ENCODE results near the gene NTM.

The NTM gene

GRCh38 chr11:131969261-131969660 is 598.8 kb downstream of the NTM start:
- Histone ChIP-seq H3K18ac (ENCODE audit: low read depth in 1 of 2, low read length in 2 of 2) (no peak overlapping the region), H3K79me1 (replicated peaks; ENCODE audit: low read length, poor library complexity, severe bottlenecking) (peaks cover 23% of the 10 kb centered on the region), H2AFZ (ENCODE audit: low read depth, low read length) (no peak overlapping the region), H3K14ac (ENCODE audit: low read length in 2 of 2) (no peak overlapping the region), H3K4me2 (ENCODE audit: low read length, poor library complexity, severe bottlenecking) (no peak overlapping the region), H3K4ac (ENCODE audit: low read depth in 1 of 2, low read length in 2 of 2) (no peak overlapping the region), H3K36me3 (ENCODE audit: control insufficient read depth in 1 of 2, insufficient read depth in 2 of 2, low read depth in 1 of 2, low read length in 2 of 2) (peaks cover 0 to 16% of the 10 kb centered on the region in 2 experiments), H2BK120ac (ENCODE audit: low read depth, low read length) (no peak overlapping the region), H3K9me3 (ENCODE audit: control insufficient read depth, low read length) (no peaks in the 10 kb centered on the region), H3K27me3 (ENCODE audit: control insufficient read depth in 1 of 2, insufficient read depth in 1 of 2, low read length in 2 of 2) (no peaks in the 10 kb centered on the region), H2BK5ac (ENCODE audit: low read depth, low read length, poor library complexity, severe bottlenecking) (no peak overlapping the region), H2AK5ac (ENCODE audit: low read length, severe bottlenecking) (peak overlapping the region; percentile 59), H4K8ac (ENCODE audit: low read length) (no peak overlapping the region), H4K91ac (ENCODE audit: low read length) (no peak overlapping the region), H3K27ac (ENCODE audit: low read length, poor library complexity, severe bottlenecking) (no peak overlapping the region), H3K4me3 (ENCODE audit: insufficient read depth in 1 of 2, low read depth in 1 of 2, low read length in 2 of 2) (no peak overlapping the region), H3K4me1 (ENCODE audit: control insufficient read depth, insufficient read depth, low read depth, low read length) (peaks cover 7% of the 10 kb centered on the region), H2BK12ac (ENCODE audit: low read length in 2 of 2) (no peak overlapping the region), H3K23ac (ENCODE audit: low read length in 2 of 2) (no peak overlapping the region), H2BK15ac (ENCODE audit: low read depth, poor library complexity, severe bottlenecking) (no peak overlapping the region), H3K9ac (ENCODE audit: low read length) (no peak overlapping the region)
- no CpG with 5 or more reads among the region's 2 CpGs for WGBS
- DNase-seq: no peak

GRCh38 chr11:131973061-131973460 is 602.6 kb downstream of the NTM start:
- no peak overlapping the region for H2BK120ac ChIP-seq (ENCODE audit: low read depth, low read length)
- H3K4me3 ChIP-seq (ENCODE audit: insufficient read depth in 1 of 2, low read depth in 1 of 2, low read length in 2 of 2): no peak overlapping the region
- H4K8ac ChIP-seq (ENCODE audit: low read length): no peak overlapping the region
- no peak overlapping the region for H4K91ac ChIP-seq (ENCODE audit: low read length)
- 100% methylated on average over 2 of the region's 2 CpGs for WGBS
- no peak overlapping the region for H3K9ac ChIP-seq (ENCODE audit: low read length)
- peak overlapping the region; percentile 11 for H3K4me2 ChIP-seq (ENCODE audit: low read length, poor library complexity, severe bottlenecking)
- no peak overlapping the region for H3K4ac ChIP-seq (ENCODE audit: low read depth in 1 of 2, low read length in 2 of 2)
- peaks cover 0 to 12% of the 10 kb centered on the region in 2 experiments for H3K36me3 ChIP-seq (ENCODE audit: control insufficient read depth in 1 of 2, insufficient read depth in 2 of 2, low read depth in 1 of 2, low read length in 2 of 2)
- no peaks in the 10 kb centered on the region for H3K9me3 ChIP-seq (ENCODE audit: control insufficient read depth, low read length)
- H3K18ac ChIP-seq (ENCODE audit: low read depth in 1 of 2, low read length in 2 of 2): no peak overlapping the region
- no peak for DNase-seq
- peak overlapping the region; percentile 50 for H2AK5ac ChIP-seq (ENCODE audit: low read length, severe bottlenecking)
- H3K79me1 ChIP-seq (replicated peaks; ENCODE audit: low read length, poor library complexity, severe bottlenecking): peaks cover 10% of the 10 kb centered on the region
- H2BK5ac ChIP-seq (ENCODE audit: low read depth, low read length, poor library complexity, severe bottlenecking): no peak overlapping the region
- no peak overlapping the region for H2BK15ac ChIP-seq (ENCODE audit: low read depth, poor library complexity, severe bottlenecking)
- H3K27me3 ChIP-seq (ENCODE audit: control insufficient read depth in 1 of 2, insufficient read depth in 1 of 2, low read length in 2 of 2): no peaks in the 10 kb centered on the region
- H3K23ac ChIP-seq (ENCODE audit: low read length in 2 of 2): no peak overlapping the region
- H2BK12ac ChIP-seq (ENCODE audit: low read length in 2 of 2): no peak overlapping the region
- no peak overlapping the region for H3K14ac ChIP-seq (ENCODE audit: low read length in 2 of 2)
- no peak overlapping the region for H3K27ac ChIP-seq (ENCODE audit: low read length, poor library complexity, severe bottlenecking)
- no peak overlapping the region for H2AFZ ChIP-seq (ENCODE audit: low read depth, low read length)
- no peaks in the 10 kb centered on the region for H3K4me1 ChIP-seq (ENCODE audit: control insufficient read depth, insufficient read depth, low read depth, low read length)

GRCh38 chr11:131975619-131976018 is 605.2 kb downstream of the NTM start:
- Histone ChIP-seq H3K9me3 (ENCODE audit: control insufficient read depth, low read length) (no peaks in the 10 kb centered on the region), H3K27me3 (ENCODE audit: control insufficient read depth in 1 of 2, insufficient read depth in 1 of 2, low read length in 2 of 2) (no peaks in the 10 kb centered on the region), H3K9ac (ENCODE audit: low read length) (no peak overlapping the region), H3K4ac (ENCODE audit: low read depth in 1 of 2, low read length in 2 of 2) (no peak overlapping the region), H3K4me3 (ENCODE audit: insufficient read depth in 1 of 2, low read depth in 1 of 2, low read length in 2 of 2) (no peak overlapping the region), H2BK5ac (ENCODE audit: low read depth, low read length, poor library complexity, severe bottlenecking) (no peak overlapping the region), H3K27ac (ENCODE audit: low read length, poor library complexity, severe bottlenecking) (no peak overlapping the region), H2BK15ac (ENCODE audit: low read depth, poor library complexity, severe bottlenecking) (no peak overlapping the region), H2BK120ac (ENCODE audit: low read depth, low read length) (no peak overlapping the region), H3K4me2 (ENCODE audit: low read length, poor library complexity, severe bottlenecking) (no peak overlapping the region), H3K14ac (ENCODE audit: low read length in 2 of 2) (no peak overlapping the region), H3K36me3 (ENCODE audit: control insufficient read depth in 1 of 2, insufficient read depth in 2 of 2, low read depth in 1 of 2, low read length in 2 of 2) (peaks cover 0 to 5% of the 10 kb centered on the region in 2 experiments), H2AFZ (ENCODE audit: low read depth, low read length) (no peak overlapping the region), H3K4me1 (ENCODE audit: control insufficient read depth, insufficient read depth, low read depth, low read length) (no peaks in the 10 kb centered on the region), H2AK5ac (ENCODE audit: low read length, severe bottlenecking) (peak overlapping the region; percentile 96), H2BK12ac (ENCODE audit: low read length in 2 of 2) (no peak overlapping the region), H4K91ac (ENCODE audit: low read length) (no peak overlapping the region), H3K79me1 (replicated peaks; ENCODE audit: low read length, poor library complexity, severe bottlenecking) (peaks cover 4% of the 10 kb centered on the region), H4K8ac (ENCODE audit: low read length) (no peak overlapping the region), H3K18ac (ENCODE audit: low read depth in 1 of 2, low read length in 2 of 2) (no peak overlapping the region), H3K23ac (ENCODE audit: low read length in 2 of 2) (no peak overlapping the region)
- 64% methylated on average over 5 of the region's 5 CpGs for WGBS
- no peak for DNase-seq

- Histone ChIP-seq H3K79me1 (replicated peaks; ENCODE audit: low read length, poor library complexity, severe bottlenecking) (peaks cover 4% of the 10 kb centered on the region), H4K8ac (ENCODE audit: low read length) (no peak overlapping the region), H3K9ac (ENCODE audit: low read length) (no peak overlapping the region), H2BK12ac (ENCODE audit: low read length in 2 of 2) (no peak overlapping the region), H2BK120ac (ENCODE audit: low read depth, low read length) (no peak overlapping the region), H3K18ac (ENCODE audit: low read depth in 1 of 2, low read length in 2 of 2) (no peak overlapping the region), H3K27ac (ENCODE audit: low read length, poor library complexity, severe bottlenecking) (no peak overlapping the region), H4K91ac (ENCODE audit: low read length) (no peak overlapping the region), H3K4me2 (ENCODE audit: low read length, poor library complexity, severe bottlenecking) (no peak overlapping the region), H3K27me3 (ENCODE audit: control insufficient read depth in 1 of 2, insufficient read depth in 1 of 2, low read length in 2 of 2) (no peaks in the 10 kb centered on the region), H2BK5ac (ENCODE audit: low read depth, low read length, poor library complexity, severe bottlenecking) (no peak overlapping the region), H2BK15ac (ENCODE audit: low read depth, poor library complexity, severe bottlenecking) (no peak overlapping the region), H3K14ac (ENCODE audit: low read length in 2 of 2) (no peak overlapping the region), H3K4ac (ENCODE audit: low read depth in 1 of 2, low read length in 2 of 2) (no peak overlapping the region), H3K23ac (ENCODE audit: low read length in 2 of 2) (no peak overlapping the region), H2AK5ac (ENCODE audit: low read length, severe bottlenecking) (peak overlapping the region; percentile 96), H2AFZ (ENCODE audit: low read depth, low read length) (no peak overlapping the region), H3K4me3 (ENCODE audit: insufficient read depth in 1 of 2, low read depth in 1 of 2, low read length in 2 of 2) (no peak overlapping the region), H3K9me3 (ENCODE audit: control insufficient read depth, low read length) (no peaks in the 10 kb centered on the region), H3K36me3 (ENCODE audit: control insufficient read depth in 1 of 2, insufficient read depth in 2 of 2, low read depth in 1 of 2, low read length in 2 of 2) (peaks cover 0 to 5% of the 10 kb centered on the region in 2 experiments), H3K4me1 (ENCODE audit: control insufficient read depth, insufficient read depth, low read depth, low read length) (peaks cover under 1% of the 10 kb centered on the region)
- DNase-seq: no peak
- WGBS: 98% methylated on average over 3 of the region's 3 CpGs
These were observed 605.6 kb downstream of the NTM start for GRCh38 chr11:131976021-131976420.

Measured in mesenchymal stem cell (in vitro differentiated cells and primary cell).